Measurements from ENCODE around the gene ELOA.
A peak's percentile ranks its signal among the peaks of the same experiment; 100 is the strongest.
"Not testable (repeated sequence)": the region's sequence is repeated elsewhere in the genome, so short reads cannot be mapped to it uniquely, and the experiment has no call there.

The ELOA gene

DNA sequence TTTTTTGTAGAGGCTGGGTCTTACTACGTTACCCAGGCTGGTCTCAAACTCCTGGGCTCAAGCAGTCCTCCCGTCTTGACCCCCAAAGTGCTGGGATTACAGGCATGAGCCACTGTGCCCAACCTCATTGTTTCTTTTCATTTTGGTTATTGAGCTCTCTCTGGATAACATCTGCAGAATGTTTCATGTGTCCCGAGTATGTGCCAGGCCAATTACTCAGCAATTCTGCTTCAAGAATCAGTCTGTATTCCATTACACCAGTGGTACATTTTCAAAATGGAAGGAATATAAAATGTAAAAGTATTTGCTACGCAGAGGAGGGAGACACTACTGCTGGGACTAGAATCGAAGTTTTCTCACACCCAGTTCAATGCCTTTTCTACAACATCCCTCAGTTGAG lies 1.7 kb upstream of the ELOA start:
- peak; percentile 54 for DNase-seq

DNA sequence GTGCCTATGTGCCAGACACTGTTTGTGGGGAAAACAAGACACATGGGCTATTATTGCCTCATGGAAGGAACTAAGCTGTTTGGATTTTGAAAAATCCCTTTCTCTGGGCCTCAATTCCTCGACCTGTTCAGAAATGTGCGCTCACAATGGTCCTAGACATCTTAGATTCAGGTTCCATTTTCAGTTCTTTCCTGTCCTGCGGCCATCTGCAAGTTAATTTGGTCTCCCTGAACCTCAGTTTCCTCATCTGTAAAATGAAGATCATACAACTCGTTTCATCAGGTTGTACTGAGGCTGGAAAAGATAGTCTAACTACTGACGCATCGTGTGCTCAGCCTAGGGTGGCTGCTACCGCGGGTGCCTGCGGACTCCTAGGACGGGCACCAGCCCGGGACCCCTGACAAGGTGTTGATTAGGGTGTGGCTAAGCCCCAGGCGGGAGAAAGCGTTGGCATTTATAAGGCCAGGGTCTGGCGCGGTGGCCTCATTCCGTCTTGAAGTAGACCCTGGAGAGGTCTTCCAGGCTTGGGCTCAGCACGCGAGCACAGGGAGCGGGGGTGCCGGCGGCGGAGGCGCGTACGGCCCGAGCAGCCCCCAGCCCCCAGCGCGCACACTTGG lies 493 bp upstream of the ELOA start:
- DNase-seq = peak; percentile 46

DNA sequence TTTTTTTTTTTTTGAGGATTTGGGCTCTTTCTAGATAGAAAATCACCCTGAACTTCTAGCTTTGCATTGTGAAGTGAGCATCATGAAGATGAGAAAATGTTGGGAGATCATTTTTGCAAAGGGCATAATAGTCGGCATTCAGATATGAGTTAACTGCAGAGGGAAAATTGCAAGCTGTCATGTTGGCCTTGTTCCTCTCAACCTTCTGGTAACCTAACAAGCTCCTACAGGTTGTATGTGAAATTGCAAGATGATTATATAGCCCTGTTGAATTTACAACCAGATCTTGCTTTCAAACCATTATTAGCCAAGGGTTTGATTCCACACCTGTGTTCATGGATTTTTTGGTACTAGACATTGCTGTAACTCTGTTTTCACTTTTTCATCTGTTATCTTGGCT lies 2.2 kb downstream of the ELOA start:
- DNase-seq = peak; percentile 83

DNA sequence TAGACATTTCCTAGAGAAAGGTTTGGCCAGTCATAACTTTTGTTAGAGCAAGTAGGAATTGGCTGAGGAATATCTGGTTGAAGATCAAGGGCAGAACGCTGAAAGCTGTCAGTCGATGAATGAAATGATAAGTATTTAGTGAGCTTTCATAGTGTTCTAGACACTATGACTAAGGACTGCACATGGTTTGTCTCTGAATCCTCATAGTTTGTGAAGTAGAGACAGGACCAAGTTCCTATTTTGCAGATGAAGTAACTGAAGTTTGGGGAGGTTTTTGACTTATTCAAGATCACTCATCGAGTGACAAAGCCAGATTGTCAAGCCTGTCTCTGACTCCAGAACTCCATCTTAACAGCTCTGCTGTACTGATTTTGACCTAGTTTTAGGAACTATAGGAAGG lies 4.7 kb downstream of the ELOA start:
- no peak for DNase-seq

DNA sequence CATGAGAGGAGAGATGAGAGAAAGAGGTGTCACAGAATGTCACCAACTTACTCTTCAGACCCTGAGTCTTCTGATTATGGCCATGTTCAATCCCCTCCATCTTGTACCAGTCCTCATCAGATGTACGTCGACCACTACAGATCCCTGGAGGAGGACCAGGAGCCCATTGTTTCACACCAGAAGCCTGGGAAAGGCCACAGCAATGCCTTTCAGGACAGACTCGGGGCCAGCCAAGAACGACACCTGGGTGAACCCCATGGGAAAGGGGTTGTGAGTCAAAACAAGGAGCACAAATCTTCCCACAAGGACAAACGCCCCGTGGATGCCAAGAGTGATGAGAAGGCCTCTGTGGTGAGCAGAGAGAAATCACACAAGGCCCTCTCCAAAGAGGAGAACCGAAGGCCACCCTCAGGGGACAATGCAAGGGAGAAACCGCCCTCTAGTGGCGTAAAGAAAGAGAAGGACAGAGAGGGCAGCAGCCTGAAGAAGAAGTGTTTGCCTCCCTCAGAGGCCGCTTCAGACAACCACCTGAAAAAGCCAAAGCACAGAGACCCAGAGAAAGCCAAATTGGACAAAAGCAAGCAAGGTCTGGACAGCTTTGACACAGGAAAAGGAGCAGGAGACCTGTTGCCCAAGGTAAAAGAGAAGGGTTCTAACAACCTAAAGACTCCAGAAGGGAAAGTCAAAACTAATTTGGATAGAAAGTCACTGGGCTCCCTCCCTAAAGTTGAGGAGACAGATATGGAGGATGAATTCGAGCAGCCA lies 8.0 kb downstream of the ELOA start:
- DNase-seq = peak; percentile 85

DNA sequence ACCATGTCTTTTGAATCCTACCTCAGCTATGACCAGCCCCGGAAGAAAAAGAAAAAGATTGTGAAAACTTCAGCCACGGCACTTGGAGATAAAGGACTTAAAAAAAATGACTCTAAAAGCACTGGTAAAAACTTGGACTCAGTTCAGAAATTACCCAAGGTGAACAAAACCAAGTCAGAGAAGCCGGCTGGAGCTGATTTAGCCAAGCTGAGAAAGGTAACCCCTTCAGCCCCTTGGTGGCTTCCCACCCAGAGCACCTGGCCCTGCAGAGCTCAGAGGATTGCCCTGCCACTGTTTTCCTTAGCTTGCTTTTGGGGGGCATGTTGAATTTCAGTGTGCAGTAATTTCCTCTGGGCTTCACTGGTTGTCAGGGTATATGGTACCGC lies 8.5 kb downstream of the ELOA start:
- no peak for DNase-seq

DNA sequence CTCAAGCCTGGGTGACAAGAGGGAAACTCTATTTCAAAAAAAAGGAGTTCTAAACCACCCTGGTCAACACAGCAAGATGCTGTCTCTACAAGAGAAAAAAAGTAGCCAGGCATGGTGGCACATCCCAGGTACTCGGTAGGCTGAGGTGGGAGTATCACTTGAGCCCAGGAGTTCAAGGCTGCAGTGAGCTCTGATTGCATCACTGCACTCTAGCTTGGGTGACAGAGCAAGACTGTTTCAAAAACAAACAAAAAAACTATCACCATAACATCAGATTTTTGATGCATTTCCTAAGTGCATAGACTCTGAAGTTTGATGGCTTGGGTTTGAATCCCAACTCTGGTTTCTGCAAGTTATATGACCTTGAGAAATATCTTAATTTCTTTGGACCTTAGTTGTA lies 9.6 kb downstream of the ELOA start:
- no peak for DNase-seq

DNA sequence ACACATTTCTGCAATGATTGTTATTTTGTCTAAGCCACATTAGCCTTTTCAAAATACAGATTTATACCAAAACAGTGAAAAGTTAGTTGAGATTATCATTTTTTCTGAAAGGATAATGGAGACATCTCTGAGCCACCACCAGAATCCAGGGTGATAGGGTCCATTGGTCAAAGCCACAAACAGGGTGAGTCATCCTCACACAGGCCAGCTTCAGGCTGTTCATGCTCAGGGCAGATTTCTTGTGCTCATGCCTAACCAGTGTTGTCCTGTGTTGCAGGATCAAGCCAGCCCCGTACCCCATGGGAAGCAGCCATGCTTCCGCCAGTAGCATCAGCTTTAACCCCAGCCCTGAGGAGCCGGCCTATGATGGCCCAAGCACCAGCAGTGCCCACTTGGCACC lies 13.4 kb downstream of the ELOA start:
- no peak for DNase-seq

DNA sequence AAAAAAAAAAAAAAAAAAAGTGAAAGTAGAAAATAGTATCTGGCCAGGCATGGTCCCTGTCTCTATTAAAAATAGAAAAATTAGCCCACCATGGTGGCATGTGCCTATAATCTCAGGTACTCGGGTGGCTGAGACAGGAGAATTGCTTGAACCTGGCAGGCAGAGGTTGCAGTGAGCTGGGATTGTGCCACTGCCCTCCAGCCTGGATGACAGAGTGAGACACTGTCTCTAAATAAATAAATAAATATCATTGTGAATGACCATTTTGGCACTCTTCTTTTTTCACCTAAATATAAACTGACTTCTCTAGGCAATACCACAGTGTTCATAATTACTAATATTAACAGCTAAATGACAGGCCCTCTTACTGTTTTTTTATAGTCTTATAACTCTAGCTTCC lies 14.5 kb downstream of the ELOA start:
- no peak for DNase-seq

DNA sequence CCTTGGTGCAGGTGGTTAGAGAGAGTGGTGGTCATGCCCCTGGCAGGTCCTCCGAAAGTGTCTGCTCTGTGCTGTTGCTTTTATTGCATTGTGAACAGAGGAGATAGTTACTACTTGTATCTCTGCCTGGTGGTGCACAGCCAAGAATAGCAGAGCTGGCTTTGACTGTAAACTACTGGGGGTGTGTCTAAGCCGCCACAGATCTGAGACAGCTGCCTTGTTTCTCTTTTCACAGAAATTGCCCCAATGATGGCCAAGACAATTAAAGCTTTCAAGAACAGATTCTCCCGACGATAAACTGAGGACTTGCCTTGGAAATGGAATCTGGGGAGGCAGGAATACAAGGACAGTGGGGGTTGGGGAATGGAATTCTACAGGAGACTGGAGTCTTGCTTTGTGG lies 16.0 kb downstream of the ELOA start:
- DNase-seq = no peak

DNA sequence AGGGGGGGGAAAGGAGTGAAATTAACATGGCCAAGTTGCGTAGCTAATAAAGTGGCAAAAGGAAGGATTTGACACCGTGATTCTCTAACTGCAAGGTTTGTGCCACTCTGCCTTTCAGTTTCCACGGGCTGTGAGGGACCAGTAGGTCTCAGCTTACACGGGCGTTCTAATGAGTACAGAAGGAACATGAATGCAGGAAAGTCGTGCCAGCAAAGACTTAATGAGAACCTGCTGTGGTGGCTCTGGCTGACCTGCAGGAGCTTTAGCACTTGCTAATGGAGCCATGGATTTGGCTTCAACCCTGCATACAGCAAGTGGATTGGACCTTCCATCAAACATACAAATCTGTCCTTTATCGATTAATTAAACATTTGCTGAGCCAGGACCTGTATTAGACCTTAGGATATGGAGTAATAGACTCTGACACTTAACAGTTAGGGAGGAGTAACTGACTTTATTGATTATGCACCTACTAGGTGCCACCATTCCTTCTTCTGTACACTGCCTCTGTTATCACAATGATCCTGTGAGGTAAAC lies 19.8 kb downstream of the ELOA start:
- no peak for DNase-seq

DNA sequence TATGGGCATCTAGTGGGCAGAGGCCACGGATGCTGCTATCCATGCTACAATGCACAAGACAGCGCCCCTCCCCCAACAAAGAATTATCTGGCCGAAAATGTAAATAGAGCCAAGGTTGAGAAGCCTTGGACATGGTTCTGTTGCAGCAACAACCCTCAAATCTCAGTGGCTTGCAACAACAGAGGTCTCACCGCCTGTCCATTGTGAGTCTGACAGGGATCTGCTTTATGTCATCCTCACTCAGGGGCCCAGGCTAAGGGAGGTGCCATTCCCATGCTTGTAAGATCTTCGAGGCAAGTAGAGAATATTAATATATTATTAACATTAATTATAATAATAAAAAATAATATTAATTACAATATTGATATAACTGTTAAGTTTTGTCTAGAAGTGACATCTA lies 25.5 kb downstream of the ELOA start:
- no peak for DNase-seq

DNA sequence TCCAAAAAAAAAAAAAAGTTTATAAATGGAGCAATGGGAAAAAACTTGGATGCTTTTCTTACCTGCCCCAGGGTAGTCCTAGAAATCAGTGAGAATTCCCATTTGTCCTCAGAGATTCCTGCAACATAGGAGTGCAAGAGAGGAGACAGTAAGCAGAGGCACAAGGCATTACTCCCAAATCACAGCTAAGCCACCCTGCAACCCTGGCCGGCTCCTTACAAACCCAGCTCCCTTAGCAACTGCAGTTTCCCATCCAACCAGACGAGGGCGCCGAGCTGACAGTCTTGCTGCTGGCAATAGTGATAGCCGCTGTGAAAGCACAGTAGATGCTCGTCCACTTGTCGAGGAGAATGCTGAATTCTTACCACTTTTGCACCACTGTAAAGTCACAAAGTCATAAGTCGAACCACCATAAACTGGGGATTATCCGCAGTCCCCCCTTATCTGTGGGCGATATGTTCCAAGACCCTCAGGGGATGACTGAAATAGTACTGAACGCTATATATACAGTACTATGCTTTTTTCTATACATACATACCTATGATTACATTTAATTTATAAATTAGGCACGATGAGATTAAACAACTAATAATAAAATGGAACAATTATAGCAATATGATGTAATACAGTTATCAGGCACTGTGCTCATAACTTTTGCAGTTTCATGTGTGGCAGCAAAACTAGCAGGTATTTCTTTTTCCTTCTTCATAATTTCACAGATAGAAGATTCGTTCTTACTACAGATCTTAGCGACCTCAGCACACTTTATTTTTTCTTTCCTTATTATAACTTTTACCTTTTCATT lies 29.0 kb downstream of the ELOA start:
- peak; percentile 93 for DNase-seq

DNA sequence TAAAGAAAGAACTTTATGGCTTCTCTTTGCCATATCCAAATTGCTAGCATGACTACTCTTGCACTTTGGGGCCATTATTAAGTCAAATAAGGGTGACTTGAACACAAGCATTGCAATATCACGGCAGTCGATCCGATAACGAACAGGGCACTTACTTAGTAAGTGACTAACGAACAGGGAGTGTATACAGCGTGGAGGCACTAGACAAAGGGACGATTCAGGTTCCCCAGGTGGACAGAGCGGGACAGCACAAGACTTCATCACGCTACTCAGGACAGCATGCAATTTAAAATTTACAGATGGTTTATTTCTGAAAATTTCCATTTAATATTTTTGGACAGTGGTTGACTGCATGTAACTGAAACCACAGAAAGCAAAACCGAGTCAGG lies 29.6 kb downstream of the ELOA start:
- DNase-seq = no peak

DNA sequence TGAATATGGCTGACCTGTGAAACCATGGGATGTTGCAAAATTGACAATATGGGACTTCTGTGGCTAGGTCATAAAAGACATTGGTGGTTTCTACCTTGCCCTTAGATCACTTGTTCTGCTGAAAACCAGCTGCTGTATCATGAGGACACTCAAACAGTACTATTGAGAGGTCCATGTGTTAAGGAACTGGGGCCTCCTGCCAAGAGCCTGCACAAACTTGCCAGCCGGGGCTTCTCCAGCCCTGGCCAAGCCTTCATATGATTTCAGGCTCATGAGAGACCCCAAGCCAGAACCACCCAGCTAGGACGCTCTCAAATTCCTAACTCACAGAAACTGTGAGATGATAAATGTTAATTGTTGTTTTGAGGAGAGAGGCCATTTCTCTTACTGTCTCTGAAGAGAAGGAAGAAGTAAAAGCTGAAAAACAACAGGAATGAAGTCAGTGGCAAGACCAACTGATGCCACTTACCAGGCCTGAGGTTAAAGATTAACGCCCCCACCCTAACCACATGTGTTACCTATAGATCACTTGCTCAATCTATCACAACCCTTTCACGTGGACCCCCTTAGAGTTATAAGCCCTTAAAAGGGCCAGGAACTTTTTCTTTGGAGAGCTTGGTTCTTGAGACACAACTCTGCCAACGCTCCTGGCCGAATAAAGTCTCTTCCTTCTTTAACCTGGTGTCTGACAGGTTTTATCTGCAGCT lies 31.1 kb downstream of the ELOA start:
- DNase-seq = peak; percentile 61

DNA sequence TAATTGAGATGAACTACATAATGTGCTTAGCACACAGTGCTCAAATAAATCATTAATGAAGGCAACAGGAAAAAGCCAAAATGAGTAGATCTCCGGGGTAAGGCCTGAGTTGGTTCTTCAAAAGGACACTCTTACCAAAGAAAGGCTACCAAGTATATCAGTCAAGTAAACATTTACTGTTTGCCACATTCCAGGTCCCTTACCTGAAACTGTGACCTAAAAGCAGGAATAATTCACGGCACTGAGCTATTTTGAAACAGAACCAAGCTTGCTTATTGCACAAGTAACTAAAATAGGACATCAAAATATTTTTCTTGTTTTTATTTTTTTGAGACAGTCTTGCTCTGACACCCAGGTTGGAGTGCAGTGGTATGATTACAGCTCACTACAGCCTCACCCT lies 32.9 kb downstream of the ELOA start:
- no peak for DNase-seq

DNA sequence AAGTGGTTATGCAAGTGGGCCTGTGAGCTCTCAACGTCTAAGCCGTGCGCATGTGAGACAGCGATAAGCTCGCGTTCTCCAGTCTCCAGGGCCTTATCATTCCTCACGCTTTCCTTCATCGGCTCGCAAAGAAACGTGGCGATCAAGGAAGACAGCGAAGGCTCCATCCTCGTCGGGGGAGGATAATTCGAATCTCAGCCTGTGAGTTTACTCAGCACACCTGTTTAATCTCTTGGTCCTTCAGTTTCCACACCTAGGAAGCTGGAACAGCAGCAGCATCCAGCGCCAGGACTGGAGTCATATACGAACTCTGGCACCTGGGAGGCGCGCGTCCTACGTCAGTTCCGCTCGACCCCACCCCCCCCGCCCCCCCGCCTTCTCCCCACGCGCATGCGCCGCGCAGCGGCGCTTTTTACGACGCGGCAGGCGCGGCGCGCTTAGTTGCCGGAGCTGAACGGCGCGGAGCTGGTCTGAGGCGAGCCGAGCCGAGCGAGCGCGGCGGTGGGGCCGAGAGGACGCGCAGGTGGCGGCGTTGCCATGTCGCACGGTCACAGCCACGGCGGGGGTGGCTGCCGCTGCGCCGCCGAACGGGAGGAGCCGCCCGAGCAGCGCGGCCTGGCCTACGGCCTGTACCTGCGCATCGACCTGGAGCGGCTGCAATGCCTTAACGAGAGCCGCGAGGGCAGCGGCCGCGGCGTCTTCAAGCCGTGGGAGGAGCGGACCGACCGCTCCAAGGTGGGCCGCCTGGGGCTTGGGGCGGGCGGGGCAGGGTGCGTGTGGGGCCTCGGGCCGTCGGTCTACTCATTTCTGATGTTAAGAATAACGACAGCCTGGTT lies 34.9 kb downstream of the ELOA start, which contains the start of gene PITHD1:
TSS of gene PITHD1 (plus strand) at position 440 of the 836 bp plus-strand sequence. CDS start at position 538, 98 bp downstream.
- peak; percentile 99 for DNase-seq

DNA sequence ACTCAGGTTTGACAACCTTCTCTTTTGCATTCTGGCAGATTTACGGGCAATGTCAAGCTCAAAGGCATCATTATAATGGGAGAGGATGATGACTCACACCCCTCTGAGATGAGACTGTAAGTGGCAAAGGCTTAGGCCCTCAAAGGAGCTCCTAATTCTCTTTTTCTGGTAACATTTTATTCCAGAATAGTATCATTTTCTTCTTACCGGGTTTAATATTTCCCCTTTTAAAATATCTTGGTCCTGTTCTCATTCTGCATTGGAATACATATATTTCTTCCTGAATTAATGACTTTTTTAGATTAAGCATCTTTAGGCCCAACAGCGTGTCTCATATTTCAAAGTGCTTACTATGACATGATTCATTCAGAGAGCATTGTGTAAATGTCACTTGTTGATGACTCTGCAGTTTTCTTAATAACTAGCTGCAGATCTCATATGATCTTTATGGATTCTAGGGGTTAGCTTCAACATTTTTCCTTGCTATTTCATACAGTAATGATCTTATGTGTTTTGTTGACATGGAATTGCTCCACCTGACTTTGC lies 36.6 kb downstream of the ELOA start:
- peak; percentile 57 for DNase-seq

DNA sequence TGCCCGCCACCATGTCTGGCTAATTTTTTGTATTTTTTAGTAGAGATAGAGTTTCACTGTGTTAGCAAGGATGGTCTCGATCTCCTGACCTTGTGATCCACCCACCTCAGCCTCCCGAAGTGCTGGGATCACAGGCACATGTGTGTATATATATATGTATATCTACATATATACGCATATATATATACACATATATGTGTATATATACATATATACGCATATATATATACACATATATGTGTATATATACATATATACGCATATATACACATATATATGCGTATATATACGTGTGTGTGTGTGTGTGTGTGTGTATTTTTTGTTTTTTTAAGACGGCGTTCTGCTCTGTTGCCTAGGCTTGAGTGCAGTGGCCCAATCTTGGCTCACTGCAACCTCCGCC lies 39.9 kb downstream of the ELOA start:
- DNase-seq = not testable (repeated sequence)

DNA sequence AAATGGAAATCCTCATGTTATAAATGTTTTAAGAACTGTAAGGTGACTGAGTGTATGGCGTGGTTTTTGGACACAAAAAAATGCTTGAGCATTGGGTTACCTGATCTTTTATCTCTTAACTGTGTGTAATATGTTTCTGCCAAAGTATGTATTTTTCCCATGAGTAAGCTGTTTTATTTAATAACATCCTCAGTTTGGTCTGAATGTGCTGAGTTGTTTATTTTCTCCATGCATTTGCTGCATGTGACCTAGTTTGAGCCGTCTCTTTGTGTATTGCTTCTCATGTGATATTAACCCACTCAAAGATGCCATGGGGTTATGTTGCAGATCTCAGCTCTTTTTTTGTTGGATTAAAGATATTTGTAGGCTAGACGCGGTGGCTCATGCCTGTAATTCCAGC lies 41.6 kb downstream of the ELOA start:
- DNase-seq = no peak

DNA sequence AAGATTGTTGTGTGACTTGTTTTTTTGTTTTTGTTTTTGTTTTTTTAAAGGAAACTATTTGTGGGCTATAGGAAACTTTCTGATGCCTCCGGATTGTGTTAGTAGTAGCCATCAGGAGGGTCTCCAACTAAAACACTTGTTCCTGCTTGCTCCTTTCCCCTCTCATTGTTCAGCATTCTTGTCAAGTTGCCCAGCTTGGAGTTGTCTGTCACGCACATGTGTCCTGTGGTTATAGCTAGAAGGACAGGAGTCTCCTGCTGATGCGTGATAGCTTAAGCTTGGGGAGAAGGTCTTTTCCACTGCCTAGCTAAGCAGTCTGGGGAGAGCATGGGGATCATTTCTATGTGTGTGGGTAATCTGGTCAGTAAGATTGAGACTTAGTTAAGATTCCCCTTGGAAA lies 44.4 kb downstream of the ELOA start:
- peak; percentile 48 for DNase-seq

DNA sequence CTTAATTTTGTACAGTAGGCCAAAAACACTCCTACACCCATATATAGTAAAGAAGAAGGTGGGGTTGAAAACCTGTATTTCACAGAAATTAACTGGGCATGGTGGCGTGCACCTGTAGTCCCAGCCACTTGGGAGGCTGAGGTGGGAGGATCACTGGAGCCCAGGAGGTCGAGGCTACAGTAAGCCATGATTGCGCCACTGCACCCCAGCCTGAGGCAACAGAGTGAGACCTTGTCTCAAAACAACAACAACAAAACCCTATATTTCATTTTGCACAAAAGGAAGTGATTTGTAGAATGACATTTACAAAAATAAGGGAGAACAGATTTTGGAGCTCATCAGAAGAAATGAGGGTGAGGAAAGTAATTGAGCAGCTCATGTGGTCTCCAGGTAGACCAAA lies 45.4 kb downstream of the ELOA start:
- no peak for DNase-seq

Data from hematopoietic multipotent progenitor cell treated with erythropoietin and hydrocortisone succinate and interleukin-3 and kit ligand, for 6 days (in vitro differentiated cells).